ENCODE data around the gene GRIK5.

The GRIK5 gene

DNA sequence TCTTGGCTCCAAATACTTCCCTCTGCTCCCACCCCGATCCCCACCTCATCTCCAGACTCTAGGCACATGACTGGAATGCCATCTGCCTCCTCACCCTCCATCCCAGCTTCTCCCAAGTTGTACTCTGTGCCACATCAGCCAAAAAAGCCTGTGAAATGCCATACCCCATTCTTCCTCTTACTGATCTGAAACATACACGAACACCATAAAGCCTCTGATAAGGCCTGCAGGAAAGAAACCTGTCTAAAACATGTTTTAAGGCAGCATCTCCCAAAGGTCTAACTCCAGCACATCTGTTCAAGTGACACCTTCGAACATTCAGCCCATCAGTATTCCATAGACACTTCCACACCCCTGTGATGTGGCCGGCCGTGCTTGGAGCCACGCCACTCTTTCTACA lies 5.6 kb downstream of the GRIK5 start:
- no peak overlapping the region for H3K27ac ChIP-seq
- no peak overlapping the region for H3K4me3 ChIP-seq (ENCODE audit: low read depth in 1 of 2, low read length in 1 of 2)
- H3K9me3 ChIP-seq, result no peaks in the 10 kb centered on the region
- H3K36me3 ChIP-seq, result no peaks in the 10 kb centered on the region
- peaks cover 18% of the 10 kb centered on the region for H3K27me3 ChIP-seq
- TF ChIP-seq, protein P1, sequence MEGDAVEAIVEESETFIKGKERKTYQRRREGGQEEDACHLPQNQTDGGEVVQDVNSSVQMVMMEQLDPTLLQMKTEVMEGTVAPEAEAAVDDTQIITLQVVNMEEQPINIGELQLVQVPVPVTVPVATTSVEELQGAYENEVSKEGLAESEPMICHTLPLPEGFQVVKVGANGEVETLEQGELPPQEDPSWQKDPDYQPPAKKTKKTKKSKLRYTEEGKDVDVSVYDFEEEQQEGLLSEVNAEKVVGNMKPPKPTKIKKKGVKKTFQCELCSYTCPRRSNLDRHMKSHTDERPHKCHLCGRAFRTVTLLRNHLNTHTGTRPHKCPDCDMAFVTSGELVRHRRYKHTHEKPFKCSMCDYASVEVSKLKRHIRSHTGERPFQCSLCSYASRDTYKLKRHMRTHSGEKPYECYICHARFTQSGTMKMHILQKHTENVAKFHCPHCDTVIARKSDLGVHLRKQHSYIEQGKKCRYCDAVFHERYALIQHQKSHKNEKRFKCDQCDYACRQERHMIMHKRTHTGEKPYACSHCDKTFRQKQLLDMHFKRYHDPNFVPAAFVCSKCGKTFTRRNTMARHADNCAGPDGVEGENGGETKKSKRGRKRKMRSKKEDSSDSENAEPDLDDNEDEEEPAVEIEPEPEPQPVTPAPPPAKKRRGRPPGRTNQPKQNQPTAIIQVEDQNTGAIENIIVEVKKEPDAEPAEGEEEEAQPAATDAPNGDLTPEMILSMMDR (IDR thresholded peaks at IDR 0.05), result no peak
- peaks cover 0 to 7% of the 10 kb centered on the region in 2 experiments for H3K4me1 ChIP-seq (ENCODE audit: control insufficient read depth in 1 of 2, insufficient read depth in 1 of 2, low read depth in 1 of 2, low read length in 1 of 2)

DNA sequence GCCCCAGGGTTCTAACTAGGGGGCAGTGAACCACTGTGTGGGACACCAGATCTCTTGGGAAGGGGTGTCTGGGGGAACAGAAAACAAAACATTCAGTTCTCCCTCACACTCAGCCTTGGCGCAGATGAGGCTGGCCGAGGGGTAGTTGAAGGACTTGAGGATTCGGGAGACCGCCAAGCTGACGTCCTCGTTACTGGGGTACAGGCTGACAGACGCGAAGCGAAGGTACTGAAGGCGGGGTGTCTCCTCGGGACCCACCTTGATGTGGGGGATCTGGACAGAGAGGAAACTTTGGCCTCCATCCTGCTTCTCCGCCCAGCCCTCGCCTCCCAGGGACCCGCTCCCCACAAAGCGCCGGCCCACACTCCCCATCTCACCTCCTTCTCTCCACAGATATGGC lies 7.6 kb downstream of the GRIK5 start:
- TF ChIP-seq, protein P1 (IDR thresholded peaks at IDR 0.05), result no peak
- Histone ChIP-seq H3K27me3 (no peaks in the 10 kb centered on the region), H3K9me3 (no peaks in the 10 kb centered on the region), H3K4me3 (ENCODE audit: low read depth in 1 of 2, low read length in 1 of 2) (no peak overlapping the region), H3K27ac (no peak overlapping the region), H3K36me3 (peaks cover 5% of the 10 kb centered on the region), H3K4me1 (ENCODE audit: control insufficient read depth in 1 of 2, insufficient read depth in 1 of 2, low read depth in 1 of 2, low read length in 1 of 2) (no peaks in the 10 kb centered on the region)

DNA sequence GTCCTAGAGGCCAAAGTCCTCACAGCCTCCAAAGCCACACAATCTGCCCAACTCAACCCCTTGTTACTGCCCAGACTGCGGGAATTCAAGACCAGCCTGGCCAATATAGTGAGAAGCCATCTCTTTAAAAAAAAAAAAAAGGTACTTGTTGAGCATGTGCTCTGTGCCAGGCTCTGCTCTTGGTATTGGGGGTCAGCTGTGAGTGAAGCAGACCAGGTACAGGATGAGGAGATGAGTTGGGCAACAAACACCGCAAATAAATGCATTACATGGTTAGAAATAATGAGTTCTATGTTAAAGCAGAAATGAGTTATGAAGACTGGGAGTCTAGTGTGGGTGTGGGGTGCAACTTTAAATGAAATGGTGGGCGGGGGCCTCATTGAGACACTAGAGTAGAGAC lies 9.9 kb downstream of the GRIK5 start:
- H3K36me3 ChIP-seq, result peaks cover 5% of the 10 kb centered on the region
- H3K4me1 ChIP-seq (ENCODE audit: control insufficient read depth in 1 of 2, insufficient read depth in 1 of 2, low read depth in 1 of 2, low read length in 1 of 2), result no peaks in the 10 kb centered on the region
- TF ChIP-seq, protein P1 (IDR thresholded peaks at IDR 0.05), result no peak
- H3K27me3 ChIP-seq, result no peaks in the 10 kb centered on the region
- H3K27ac ChIP-seq, result no peak overlapping the region
- no peaks in the 10 kb centered on the region for H3K9me3 ChIP-seq
- no peak overlapping the region for H3K4me3 ChIP-seq (ENCODE audit: low read depth in 1 of 2, low read length in 1 of 2)

DNA sequence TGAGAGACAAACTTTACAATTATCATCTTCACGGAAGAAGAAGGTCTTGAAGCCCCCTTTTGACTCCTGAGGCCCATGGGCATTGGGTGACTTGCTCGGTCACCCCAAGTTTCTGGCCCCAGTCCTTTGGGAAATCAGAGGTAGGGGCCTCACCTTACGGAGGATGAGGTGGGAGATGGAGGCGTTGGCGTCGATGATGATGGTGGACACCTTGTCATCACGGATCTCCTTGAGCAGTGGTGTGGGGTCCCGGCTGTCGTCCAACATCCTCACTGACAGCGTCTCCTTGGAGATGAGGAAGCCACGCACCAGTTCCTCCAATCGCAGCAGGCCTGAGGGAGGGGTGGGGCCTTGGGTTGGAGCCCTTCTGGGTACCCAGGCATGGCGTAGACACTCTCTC lies 10.8 kb downstream of the GRIK5 start:
- Histone ChIP-seq H3K27ac (no peak overlapping the region), H3K27me3 (no peaks in the 10 kb centered on the region), H3K4me3 (ENCODE audit: low read depth in 1 of 2, low read length in 1 of 2) (no peak overlapping the region), H3K36me3 (peaks cover 5% of the 10 kb centered on the region), H3K9me3 (no peaks in the 10 kb centered on the region), H3K4me1 (ENCODE audit: control insufficient read depth in 1 of 2, insufficient read depth in 1 of 2, low read depth in 1 of 2, low read length in 1 of 2) (no peaks in the 10 kb centered on the region)
- TF ChIP-seq, protein P1 (IDR thresholded peaks at IDR 0.05), result no peak

DNA sequence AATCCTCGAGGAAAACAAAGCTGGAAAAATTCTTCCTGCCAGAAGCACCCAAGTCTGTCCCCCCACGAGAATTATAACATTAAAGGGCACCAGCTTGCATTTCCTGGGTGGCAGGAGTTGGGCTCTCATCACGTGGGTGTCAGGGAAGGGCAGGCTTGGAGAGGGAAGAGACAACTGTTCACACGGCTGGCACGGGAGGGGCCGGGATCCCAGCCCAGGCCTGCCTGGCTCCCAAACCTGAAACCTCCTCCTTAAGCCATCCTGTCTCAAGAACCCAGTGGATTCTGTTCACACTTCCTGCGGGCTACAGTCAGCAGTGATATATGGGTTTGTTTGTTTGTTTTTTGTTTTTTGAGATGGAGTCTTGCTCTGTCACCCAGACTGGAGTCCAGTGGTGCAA lies 12.2 kb downstream of the GRIK5 start:
- Histone ChIP-seq H3K27ac (no peak overlapping the region), H3K4me1 (ENCODE audit: control insufficient read depth in 1 of 2, insufficient read depth in 1 of 2, low read depth in 1 of 2, low read length in 1 of 2) (no peaks in the 10 kb centered on the region), H3K4me3 (ENCODE audit: low read depth in 1 of 2, low read length in 1 of 2) (no peak overlapping the region), H3K36me3 (peaks cover 11% of the 10 kb centered on the region), H3K27me3 (no peaks in the 10 kb centered on the region), H3K9me3 (no peaks in the 10 kb centered on the region)
- TF ChIP-seq, protein P1 (IDR thresholded peaks at IDR 0.05), result no peak

DNA sequence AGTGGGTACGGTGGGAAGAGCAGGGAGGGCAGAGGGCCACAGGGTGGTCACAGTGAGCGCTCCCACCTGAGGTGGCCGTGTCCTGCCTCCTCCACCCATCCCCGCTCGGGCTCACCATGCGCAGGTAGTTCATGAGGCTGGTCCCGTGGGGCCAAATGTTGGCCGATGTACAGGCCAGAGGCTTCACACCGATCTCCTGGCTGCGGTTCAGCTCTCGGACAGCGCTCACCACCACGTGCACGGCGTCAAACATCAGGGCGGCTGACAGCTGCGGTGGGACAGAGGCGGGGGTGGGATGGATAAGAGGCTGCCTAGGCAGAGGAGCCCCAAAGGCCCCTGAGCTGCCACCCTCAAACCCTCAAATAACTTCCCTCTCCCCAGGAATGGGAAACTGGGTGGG lies 15.8 kb downstream of the GRIK5 start:
- Histone ChIP-seq H3K9me3 (no peaks in the 10 kb centered on the region), H3K4me3 (ENCODE audit: low read depth in 1 of 2, low read length in 1 of 2) (no peak overlapping the region), H3K4me1 (ENCODE audit: control insufficient read depth in 1 of 2, insufficient read depth in 1 of 2, low read depth in 1 of 2, low read length in 1 of 2) (no peaks in the 10 kb centered on the region), H3K27ac (no peak overlapping the region), H3K36me3 (peaks cover 10% of the 10 kb centered on the region), H3K27me3 (no peaks in the 10 kb centered on the region)
- TF ChIP-seq, protein P1 (IDR thresholded peaks at IDR 0.05), result no peak

All from neutrophil (primary cell).